Large intestine (tissue), 3 donors: ENCODE measurements around the gene ZNF136. TPM values are rescaled to one million over a fixed set of nuclear protein-coding genes. Genes with fewer than 3 reads are reported as not detected.

Source experiments
- DNase-seq, 2 donors: peaks; one replicate each; pipeline versions ENCODE4 v3.0.0 to v3.0.0-alpha.2; 2013
- H3K27ac ChIP-seq: one replicate; pipeline ENCODE4 v1.5.1; 2013; ENCODE audit warnings: low read length
- H3K27me3 ChIP-seq: 2 replicates; pipeline ENCODE4 v1.6.1; 2013; ENCODE audit warnings: low read length; ENCODE audit not compliant: control insufficient read depth, insufficient read depth
- H3K36me3 ChIP-seq: 2 replicates; pipeline ENCODE4 v1.6.1; 2013; ENCODE audit warnings: low read length; ENCODE audit not compliant: control insufficient read depth, insufficient read depth
- H3K4me1 ChIP-seq: one replicate; pipeline ENCODE4 v1.6.1; 2013; ENCODE audit warnings: low read length; ENCODE audit not compliant: control insufficient read depth, insufficient read depth
- H3K4me3 ChIP-seq: one replicate; pipeline ENCODE4 v1.5.1; 2013; ENCODE audit warnings: low read length
- H3K9me3 ChIP-seq: one replicate; pipeline ENCODE4 v1.6.1; 2013; ENCODE audit warnings: mild to moderate bottlenecking, low read depth, low read length, moderate library complexity; ENCODE audit not compliant: control insufficient read depth
- WGBS: methylation state at CpG from one replicate; pipeline ENCODE4 v1.1.5; 2013; ENCODE audit warnings: low lambda C conversion rate; ENCODE audit not compliant: insufficient coverage; 5-methylcytosine and 5-hydroxymethylcytosine counted together
- polyA plus RNA-seq: library from polyadenylated mRNA; unstranded; fragments of 120-200 nt; gene quantifications from one replicate; pipeline ENCODE4 v1.2.1, GENCODE V29; 2013

Gene ZNF136
- polyA plus RNA-seq, 1 donor, result 10.5 TPM

GRCh38 chr19:12187625-12188024 is 24.7 kb downstream of the ZNF136 start:
- H3K9me3 ChIP-seq, result peaks cover 57% of the 10 kb centered on the region
- no peaks in the 10 kb centered on the region for H3K4me1 ChIP-seq
- peaks cover 44% of the 10 kb centered on the region for H3K36me3 ChIP-seq
- no CpG with 5 or more reads among the region's 6 CpGs for WGBS
- DNase-seq, result no peak
- H3K27me3 ChIP-seq, result no peaks in the 10 kb centered on the region
- no peak overlapping the region for H3K27ac ChIP-seq
- no peak overlapping the region for H3K4me3 ChIP-seq

DNA sequence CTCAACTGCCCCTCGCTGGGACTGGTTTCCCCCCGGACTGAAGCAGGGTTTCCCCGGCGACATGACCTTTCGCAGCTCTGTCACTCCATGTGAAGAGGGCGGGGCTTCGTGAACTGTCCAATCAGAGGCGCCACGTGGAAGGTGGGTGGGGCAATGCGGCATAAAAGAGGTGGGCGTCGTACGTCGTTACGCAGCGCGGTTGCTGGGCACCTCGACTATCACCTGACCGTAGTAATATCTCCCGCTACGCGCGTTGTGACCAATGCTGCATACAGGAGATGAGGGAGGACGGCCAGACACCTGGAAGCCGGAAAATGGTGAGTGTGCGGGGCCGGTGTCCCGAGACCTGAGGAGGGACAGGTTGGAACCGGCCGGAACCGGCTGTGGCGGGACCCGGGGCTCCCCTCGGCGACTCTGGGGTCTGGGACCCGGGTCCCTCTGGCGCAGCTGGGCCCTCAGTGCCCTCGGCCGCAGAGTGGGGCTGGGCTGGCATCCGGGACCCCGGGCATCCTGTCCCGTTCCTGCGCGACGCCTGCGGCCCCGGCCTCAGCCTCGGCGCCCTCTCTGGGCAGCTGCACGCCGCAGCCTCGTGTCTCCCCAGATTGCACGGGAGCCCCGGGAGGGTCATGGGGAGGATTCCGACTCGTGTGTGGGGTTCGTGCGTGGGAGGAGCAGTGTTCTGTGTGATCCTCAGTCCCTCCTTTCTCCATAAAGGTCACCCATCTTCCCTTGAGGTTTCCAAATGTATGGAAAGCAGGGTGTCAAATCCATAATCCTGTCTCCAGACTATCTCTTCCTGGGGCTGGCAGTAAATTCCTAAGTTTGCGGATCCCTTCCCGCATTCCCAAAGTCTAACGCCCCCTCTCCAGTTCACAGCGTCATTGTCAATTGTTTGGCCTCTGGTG is 32.2 kb downstream of the ZNF136 start:
- no peaks in the 10 kb centered on the region for H3K27me3 ChIP-seq
- H3K27ac ChIP-seq, result peak overlapping the region; percentile 69
- H3K4me1 ChIP-seq, result no peaks in the 10 kb centered on the region
- DNase-seq, result peak; percentile 92 to 96
- peak overlapping the region; percentile 67 for H3K4me3 ChIP-seq
- no CpG with 5 or more reads among the region's 62 CpGs for WGBS
- H3K36me3 ChIP-seq, result peaks cover 12% of the 10 kb centered on the region
- peaks cover 21% of the 10 kb centered on the region for H3K9me3 ChIP-seq

DNA sequence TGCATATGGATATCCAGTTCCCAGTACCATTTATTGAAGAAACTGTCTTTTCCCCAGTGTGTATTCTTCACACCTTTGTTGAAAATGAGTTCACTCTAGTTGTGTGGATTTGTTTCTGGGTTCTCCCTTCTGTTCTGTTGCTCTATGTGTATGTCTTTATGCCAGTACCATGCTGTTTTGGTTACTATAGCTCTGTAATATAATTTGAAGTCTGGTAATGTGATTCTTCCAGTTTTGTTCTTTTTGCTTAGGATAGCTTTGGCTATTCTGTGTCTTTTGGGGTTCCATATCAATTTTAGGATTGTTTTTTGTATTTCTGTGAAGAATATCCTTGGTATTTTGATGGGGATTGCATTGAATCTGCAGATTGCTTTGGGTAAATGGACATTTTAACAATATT is 35.2 kb downstream of the ZNF136 start:
- H3K4me3 ChIP-seq, result no peak overlapping the region
- no peaks in the 10 kb centered on the region for H3K36me3 ChIP-seq
- DNase-seq, result no peak
- H3K4me1 ChIP-seq, result no peaks in the 10 kb centered on the region
- H3K9me3 ChIP-seq, result peaks cover 4% of the 10 kb centered on the region
- no peaks in the 10 kb centered on the region for H3K27me3 ChIP-seq
- no peak overlapping the region for H3K27ac ChIP-seq

GRCh38 chr19:12199757-12200419 is 37.0 kb downstream of the ZNF136 start:
- Histone ChIP-seq H3K4me1 (no peaks in the 10 kb centered on the region), H3K36me3 (no peaks in the 10 kb centered on the region), H3K27me3 (no peaks in the 10 kb centered on the region), H3K27ac (no peak overlapping the region), H3K9me3 (peaks cover 3% of the 10 kb centered on the region), H3K4me3 (no peak overlapping the region)
- no peak for DNase-seq
- WGBS, result no CpG with 5 or more reads among the region's 3 CpGs

GRCh38 chr19:12202250-12202649 is 39.4 kb downstream of the ZNF136 start:
- DNase-seq, result peak; percentile 9 to 49
- Histone ChIP-seq H3K9me3 (peaks cover 15% of the 10 kb centered on the region), H3K27ac (no peak overlapping the region), H3K36me3 (no peaks in the 10 kb centered on the region), H3K27me3 (no peaks in the 10 kb centered on the region), H3K4me3 (no peak overlapping the region), H3K4me1 (no peaks in the 10 kb centered on the region)
- no CpG with 5 or more reads among the region's 4 CpGs for WGBS

GRCh38 chr19:12205296-12205695 is 42.4 kb downstream of the ZNF136 start:
- Histone ChIP-seq H3K27me3 (no peaks in the 10 kb centered on the region), H3K9me3 (peaks cover 19% of the 10 kb centered on the region), H3K27ac (no peak overlapping the region), H3K36me3 (no peaks in the 10 kb centered on the region), H3K4me1 (no peaks in the 10 kb centered on the region), H3K4me3 (no peak overlapping the region)
- DNase-seq, result no peak
- no CpG with 5 or more reads among the region's 4 CpGs for WGBS

DNA sequence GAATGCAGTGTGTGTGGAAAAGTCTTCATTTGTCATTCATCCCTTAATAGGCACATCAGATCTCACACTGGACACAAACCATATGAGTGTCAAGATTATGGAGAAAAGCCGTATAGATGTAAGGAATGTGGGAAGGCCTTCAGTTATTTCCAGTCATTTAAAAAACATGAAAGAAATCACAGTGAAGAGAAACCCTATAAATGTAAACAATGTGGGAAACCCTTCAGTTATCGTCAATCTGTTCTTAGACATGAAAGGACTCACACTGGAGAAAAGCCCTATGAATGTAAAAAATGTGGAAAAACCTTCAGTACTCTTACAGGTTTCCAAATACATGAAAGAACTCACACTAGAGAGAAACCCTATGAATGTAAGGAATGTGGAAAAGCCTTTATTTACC is 45.3 kb downstream of the ZNF136 start:
- H3K27ac ChIP-seq, result no peak overlapping the region
- no peaks in the 10 kb centered on the region for H3K36me3 ChIP-seq
- no peak overlapping the region for H3K4me3 ChIP-seq
- H3K27me3 ChIP-seq, result no peaks in the 10 kb centered on the region
- WGBS, result 86% methylated on average over 1 of the region's 2 CpGs
- DNase-seq, result no peak
- peaks cover 36% of the 10 kb centered on the region for H3K9me3 ChIP-seq
- H3K4me1 ChIP-seq, result no peaks in the 10 kb centered on the region

DNA sequence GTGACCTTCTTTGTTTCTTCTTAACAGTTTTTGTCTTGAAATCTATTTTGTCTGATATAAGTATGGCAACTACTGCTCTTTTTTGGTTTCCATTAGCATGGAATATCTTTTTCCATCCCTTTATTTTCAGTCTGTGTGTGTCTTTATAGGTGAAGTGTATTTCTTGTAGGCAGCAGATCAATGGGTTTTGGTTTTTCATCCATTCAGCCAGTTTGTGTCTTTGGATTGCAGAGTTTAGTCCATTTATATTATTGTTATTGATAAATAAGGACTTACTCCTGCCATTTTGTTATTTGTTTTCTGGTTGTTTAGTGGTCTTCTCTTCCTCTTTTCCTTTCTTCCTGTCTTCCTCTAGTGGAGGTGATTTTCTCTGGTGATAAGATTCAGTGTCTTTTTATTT is 54.4 kb downstream of the ZNF136 start:
- H3K36me3 ChIP-seq, result no peaks in the 10 kb centered on the region
- H3K9me3 ChIP-seq, result peaks cover 54% of the 10 kb centered on the region
- H3K27me3 ChIP-seq, result no peaks in the 10 kb centered on the region
- H3K4me1 ChIP-seq, result no peaks in the 10 kb centered on the region
- no peak overlapping the region for H3K4me3 ChIP-seq
- no peak for DNase-seq
- no peak overlapping the region for H3K27ac ChIP-seq

DNA sequence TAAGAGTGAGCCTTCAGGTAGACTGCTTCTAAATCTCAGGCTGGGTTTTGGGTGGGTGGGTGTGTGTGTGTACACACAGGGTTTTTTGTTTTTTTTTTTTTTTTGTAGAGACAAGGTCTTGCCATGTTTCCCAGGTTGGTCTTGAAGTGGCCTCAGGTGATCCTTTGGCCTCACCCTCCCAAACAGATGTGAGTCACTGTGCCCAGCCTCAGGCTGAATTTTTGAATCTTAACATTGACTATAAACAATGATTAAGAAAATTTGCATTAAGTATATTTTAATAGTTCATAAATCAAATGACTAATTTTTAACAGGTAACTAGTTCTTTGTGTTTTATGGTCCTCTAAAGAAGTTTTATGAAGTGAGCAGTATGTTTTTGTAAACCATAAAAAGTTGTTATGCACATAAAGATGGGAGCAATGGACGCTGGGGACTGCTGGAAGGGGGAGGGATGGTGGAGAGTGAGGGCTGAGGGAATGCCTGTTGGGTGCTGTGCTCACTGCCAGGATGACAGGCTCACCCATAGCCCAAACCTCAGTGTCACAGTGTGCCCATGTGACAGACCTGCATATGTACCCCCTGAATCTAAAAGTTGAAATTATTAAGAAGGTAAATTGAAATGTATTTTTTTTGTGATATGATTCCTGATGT is 60.2 kb downstream of the ZNF136 start:
- Histone ChIP-seq H3K9me3 (peaks cover 26% of the 10 kb centered on the region), H3K4me1 (no peaks in the 10 kb centered on the region), H3K27me3 (no peaks in the 10 kb centered on the region), H3K27ac (no peak overlapping the region), H3K4me3 (no peak overlapping the region), H3K36me3 (peaks cover 8% of the 10 kb centered on the region)
- DNase-seq, result no peak
- WGBS, result 100% methylated on average over 1 of the region's 1 CpG

DNA sequence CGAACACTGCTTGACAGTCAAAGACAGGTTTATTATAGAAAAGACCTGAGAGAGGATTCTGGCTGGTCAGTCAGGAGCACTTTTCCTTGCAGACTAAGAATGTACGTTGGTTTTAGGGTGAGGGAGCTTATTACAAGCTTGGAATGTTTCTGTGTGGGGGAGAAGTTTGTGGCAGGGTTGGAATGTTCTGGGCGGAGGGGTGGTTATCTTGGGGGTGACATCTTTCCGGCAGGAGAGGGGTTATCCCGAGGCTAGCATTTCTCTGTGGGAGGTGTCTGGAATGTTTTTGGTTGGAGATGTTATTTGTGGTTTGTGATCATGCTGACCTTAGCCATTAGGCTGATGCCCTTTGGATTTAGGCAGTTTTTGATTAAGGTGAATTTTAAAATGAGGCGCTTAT is 61.8 kb downstream of the ZNF136 start:
- no peak overlapping the region for H3K4me3 ChIP-seq
- peaks cover 23% of the 10 kb centered on the region for H3K9me3 ChIP-seq
- no peak for DNase-seq
- H3K4me1 ChIP-seq, result no peaks in the 10 kb centered on the region
- no CpG with 5 or more reads among the region's 6 CpGs for WGBS
- H3K27me3 ChIP-seq, result no peaks in the 10 kb centered on the region
- H3K36me3 ChIP-seq, result peaks cover 8% of the 10 kb centered on the region
- no peak overlapping the region for H3K27ac ChIP-seq
